GM12878 (cell line): ENCODE results near the gene TNFSF9. TPM values are rescaled to one million over a fixed set of nuclear protein-coding genes. Genes with fewer than 3 reads are reported as not detected.

Experiments used
- ATAC-seq: fragments of 200-7000 bp; cut with Tn5 transposase; 3 replicates; pipeline ENCODE4 v1.9.1; 2020; ENCODE audit warnings: mild to moderate bottlenecking, moderate library complexity
- BruUV-seq: library from RNA; stranded (reverse); fragments of 400-500 nt; replicated peaks from 2 replicates; lab custom pipeline; 2021; lab: Mats Ljungman, UMichigan
- CTCF ChIA-PET: fragments of 300-600 bp; sonication (Branson Sonifier 250); formaldehyde crosslinking; extraction: SDS; loops from one replicate; lab custom pipeline; 2021; ENCODE audit warnings: inconsistent platforms; lab: Yijun Ruan, JAX
- POLR2A ChIA-PET: fragments of 350-600 bp; formaldehyde crosslinking; extraction: SDS; loops from one replicate; lab custom pipeline; 2021; ENCODE audit warnings: inconsistent platforms; lab: Charles Lee
- RAD21 ChIA-PET: fragments of 300-600 bp; sonication (Branson Sonifier 250); formaldehyde crosslinking; loops from one replicate; lab custom pipeline; 2023; ENCODE audit warnings: antibody characterized with exemption; ENCODE audit not compliant: unreplicated experiment; lab: Charles Lee
- SMC1A ChIA-PET: fragments of 300-600 bp; sonication (Branson Sonifier 250); formaldehyde crosslinking; loops from one replicate; lab custom pipeline; 2023; ENCODE audit not compliant: unreplicated experiment, uncharacterized antibody; lab: Charles Lee
- DNase-seq: peaks from one replicate; pipeline ENCODE4 v3.0.0-alpha.2; 2011; ENCODE audit warnings: low read depth, low spot score
- FAIRE-seq: peaks from 3 replicates; lab custom pipeline; 2011; peaks lifted over from hg19 to GRCh38; lab: Jason Lieb, UNC
- H2AFZ ChIP-seq: 2 replicates; pipeline ENCODE4 v1.6.0; 2011; ENCODE audit warnings: low read depth, low read length, control low read depth; ENCODE audit not compliant: control insufficient read depth
- H3K27ac ChIP-seq: 2 replicates; pipeline ENCODE4 v1.5.1; 2011; ENCODE audit warnings: control low read depth; ENCODE audit not compliant: control insufficient read depth, insufficient read depth
- H3K27me3 ChIP-seq, 2 experiments: replicated peaks in 1 of 2; 2 replicates each; pipeline versions ENCODE4 v1.6.0 to v1.6.1; 2011; ENCODE audit warnings: low read length in 1 of 2; ENCODE audit not compliant: control insufficient read depth in 2 of 2, insufficient read depth in 2 of 2
- H3K36me3 ChIP-seq, 2 experiments: 2 replicates each; pipeline ENCODE4 v1.5.1; 2011; ENCODE audit warnings: low read length in 1 of 2; ENCODE audit not compliant: control insufficient read depth in 2 of 2, insufficient read depth in 2 of 2
- H3K4me1 ChIP-seq: 2 replicates; pipeline ENCODE4 v1.6.1; 2011; ENCODE audit warnings: mild to moderate bottlenecking, low read length, moderate library complexity, mixed read lengths; ENCODE audit not compliant: control insufficient read depth, insufficient read depth
- H3K4me2 ChIP-seq: 2 replicates; pipeline ENCODE4 v1.6.0; 2011; ENCODE audit warnings: control low read depth; ENCODE audit not compliant: control insufficient read depth, insufficient read depth
- H3K4me3 ChIP-seq: fragments of 200-600 bp; sonication (generic); 2 replicates; pipeline ENCODE4 v1.5.1; 2016
- H3K79me2 ChIP-seq: 2 replicates; pipeline ENCODE4 v1.6.0; 2011; ENCODE audit warnings: low read length; ENCODE audit not compliant: control insufficient read depth, insufficient read depth
- H3K9ac ChIP-seq: 2 replicates; pipeline ENCODE4 v1.8.0; 2011; ENCODE audit warnings: low read length, control low read depth, mixed read lengths; ENCODE audit not compliant: control insufficient read depth, insufficient read depth
- H3K9me3 ChIP-seq: replicated peaks from 3 replicates; pipeline ENCODE4 v1.5.1; 2011; ENCODE audit warnings: mild to moderate bottlenecking, low read length; ENCODE audit not compliant: control insufficient read depth, insufficient read depth
- H4K20me1 ChIP-seq: 2 replicates; pipeline ENCODE4 v1.6.0; 2011; ENCODE audit not compliant: control insufficient read depth, insufficient read depth
- CBX5 ChIP-seq: sonication (generic); IDR thresholded peaks from 2 replicates; pipeline ENCODE4 v1.6.1; 2016; ENCODE audit warnings: low read depth, moderate library complexity, mild to moderate bottlenecking, inconsistent platforms
- CHD1 ChIP-seq: IDR thresholded peaks from 2 replicates; pipeline ENCODE4 v1.6.1; 2012; ENCODE audit warnings: low read depth, low read length, improper control_type of control experiment
- CREB1 ChIP-seq: IDR thresholded peaks from 2 replicates; pipeline ENCODE4 v1.6.1; 2012; ENCODE audit warnings: low read depth, mild to moderate bottlenecking, inconsistent platforms
- NR2C1 ChIP-seq: fragments of 450-650 bp; IDR thresholded peaks from 2 replicates; pipeline ENCODE4 v1.6.1; 2017; ENCODE audit warnings: antibody characterized with exemption, mild to moderate bottlenecking, moderate library complexity
- RELA ChIP-seq: fragments of 450-650 bp; IDR thresholded peaks from 2 replicates; pipeline ENCODE4 v1.8.0; 2014; ENCODE audit warnings: borderline replicate concordance; ENCODE audit not compliant: partially characterized antibody
- SMAD5 ChIP-seq: IDR thresholded peaks from 2 replicates; pipeline ENCODE4 v1.6.1; 2016; ENCODE audit warnings: antibody characterized with exemption, low read depth
- ZZZ3 ChIP-seq: IDR thresholded peaks from 2 replicates; pipeline ENCODE4 v1.6.1; 2011; ENCODE audit warnings: low read depth; ENCODE audit not compliant: control insufficient read depth, insufficient read length
- in situ Hi-C: fragments of 300-500 bp; cut with MboI; formaldehyde crosslinking; loops from 9 replicates; pipeline ENCODE4 v1.14.3; 2018; ENCODE audit warnings: mixed read lengths
- intact Hi-C: fragments of 100-400 bp; cut with micrococcal nuclease; formaldehyde crosslinking; loops from one replicate; pipeline ENCODE4 v1.14.2; 2022; ENCODE audit not compliant: unreplicated experiment
- polyA plus RNA-seq, 11 experiments: library from polyadenylated mRNA; depleted of rRNA in 4 of 11; unstranded in 6 of 11; stranded (reverse) in 5 of 11; fragments of >200 nt; fragmentation: Nextera tagmentation in 4 of 11; fragmentation: Illumina TruSeq in 1 of 11; extraction: Ambion mirVana in 4 of 11; extraction: Trizol in 1 of 11; gene quantifications; 1 replicate in 1 of 11; 2 replicates in 10 of 11; pipeline versions ENCODE4 v1.2.1 to v1.2.3, GENCODE V29; 2011 to 2016; ENCODE audit warnings: inconsistent platforms in 2 of 11, missing spikeins in 2 of 11, low read depth in 1 of 11
- total RNA-seq, 4 experiments: library from RNA; depleted of rRNA in 3 of 4; stranded (reverse); fragments of >200 nt in 3 of 4; fragmentation: Illumina TruSeq in 1 of 4; extraction: Trizol in 1 of 4; gene quantifications; 2 replicates each; pipeline versions ENCODE4 v1.2.1 to v1.2.3, GENCODE V29; 2013 to 2021
- TF ChIP-seq, protein P1 (sequence below): fragments of 450-650 bp; IDR thresholded peaks from 2 replicates; pipeline ENCODE4 v1.6.1; 2017; ENCODE audit warnings: mild to moderate bottlenecking, moderate library complexity

Gene TNFSF9
- total and polyA plus RNA-seq, 10 of the 15 experiments (the other 5 are each of a cell fraction or from before 2014, with no cell fraction given) = 6.2 to 75.3 (median 22.1) TPM

DNA sequence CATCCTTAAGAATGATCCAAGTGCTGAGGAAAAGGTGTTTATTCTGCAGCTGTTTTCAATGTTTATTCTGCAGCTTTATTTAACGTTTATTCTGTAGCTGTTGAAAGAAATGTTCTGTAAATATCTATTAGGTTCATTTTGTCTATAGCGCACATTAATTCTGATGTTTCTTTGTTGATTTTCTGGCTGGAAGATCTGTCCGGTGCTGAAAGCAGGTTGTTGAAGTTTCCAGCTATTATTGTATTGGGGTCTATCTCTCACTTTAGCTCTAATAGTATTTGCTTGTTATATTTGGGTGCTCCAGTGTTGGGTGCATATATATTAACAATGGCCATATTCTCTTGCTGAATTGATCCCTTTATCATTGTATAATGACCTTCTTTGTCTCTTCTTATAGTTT lies 39.9 kb downstream of the TNFSF9 start (continued):
- TF ChIP-seq ZZZ3 = no peak
- no peak for TF ChIP-seq SMAD5

DNA sequence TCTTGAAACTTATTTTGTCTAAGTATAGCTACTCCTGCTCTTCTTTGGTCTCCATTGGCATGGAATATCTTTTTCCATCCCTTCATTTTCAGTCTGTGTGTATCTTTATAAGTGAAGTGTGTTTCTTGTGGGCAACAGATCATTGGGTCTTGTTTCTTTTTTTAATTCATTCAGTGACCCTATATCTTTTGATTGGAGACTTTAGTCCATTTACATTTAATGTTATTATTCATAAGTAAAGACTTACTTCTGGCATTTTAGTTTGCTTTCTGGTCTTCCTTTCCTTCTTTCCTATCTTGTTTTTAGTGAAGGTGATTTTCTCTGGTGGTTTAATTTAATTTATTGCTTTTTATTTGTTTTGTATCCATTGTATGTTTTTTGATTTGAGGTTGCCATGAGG lies 40.3 kb downstream of the TNFSF9 start:
- no peak for FAIRE-seq
- POLR2A ChIA-PET = interaction anchor here (1.2 kb wide), 1 partner anchor 30 kb away, joined by 5 read pairs; no protein-coding TSS in a partner anchor

More for the DNA sequence above, 40.3 kb downstream of the TNFSF9 start:
- Histone ChIP-seq H3K27ac (no peak overlapping the region), H3K4me3 (no peak overlapping the region), H2AFZ (no peak overlapping the region), H3K4me1 (peaks cover 7% of the 10 kb centered on the region), H3K79me2 (no peaks in the 10 kb centered on the region), H3K36me3 (no peaks in the 10 kb centered on the region), H3K27me3 (no peaks in the 10 kb centered on the region), H3K9ac (no peak overlapping the region), H3K4me2 (no peak overlapping the region), H3K9me3 (peaks cover 8% of the 10 kb centered on the region; the same call in 2 of the 3 replicates), H4K20me1 (no peaks in the 10 kb centered on the region)
- ATAC-seq (no peak), DNase-seq (no peak)
- RAD21 ChIA-PET = interaction anchor here (0.7 to 1.7 kb wide), 2 partner anchors 29 to 41 kb away, joined by 3 read pairs; partner anchors contain the start of gene TNFSF9
- no peak for TF ChIP-seq CREB1
- no peak for TF ChIP-seq NR2C1
- TF ChIP-seq CBX5 = no peak
- TF ChIP-seq, protein P1, sequence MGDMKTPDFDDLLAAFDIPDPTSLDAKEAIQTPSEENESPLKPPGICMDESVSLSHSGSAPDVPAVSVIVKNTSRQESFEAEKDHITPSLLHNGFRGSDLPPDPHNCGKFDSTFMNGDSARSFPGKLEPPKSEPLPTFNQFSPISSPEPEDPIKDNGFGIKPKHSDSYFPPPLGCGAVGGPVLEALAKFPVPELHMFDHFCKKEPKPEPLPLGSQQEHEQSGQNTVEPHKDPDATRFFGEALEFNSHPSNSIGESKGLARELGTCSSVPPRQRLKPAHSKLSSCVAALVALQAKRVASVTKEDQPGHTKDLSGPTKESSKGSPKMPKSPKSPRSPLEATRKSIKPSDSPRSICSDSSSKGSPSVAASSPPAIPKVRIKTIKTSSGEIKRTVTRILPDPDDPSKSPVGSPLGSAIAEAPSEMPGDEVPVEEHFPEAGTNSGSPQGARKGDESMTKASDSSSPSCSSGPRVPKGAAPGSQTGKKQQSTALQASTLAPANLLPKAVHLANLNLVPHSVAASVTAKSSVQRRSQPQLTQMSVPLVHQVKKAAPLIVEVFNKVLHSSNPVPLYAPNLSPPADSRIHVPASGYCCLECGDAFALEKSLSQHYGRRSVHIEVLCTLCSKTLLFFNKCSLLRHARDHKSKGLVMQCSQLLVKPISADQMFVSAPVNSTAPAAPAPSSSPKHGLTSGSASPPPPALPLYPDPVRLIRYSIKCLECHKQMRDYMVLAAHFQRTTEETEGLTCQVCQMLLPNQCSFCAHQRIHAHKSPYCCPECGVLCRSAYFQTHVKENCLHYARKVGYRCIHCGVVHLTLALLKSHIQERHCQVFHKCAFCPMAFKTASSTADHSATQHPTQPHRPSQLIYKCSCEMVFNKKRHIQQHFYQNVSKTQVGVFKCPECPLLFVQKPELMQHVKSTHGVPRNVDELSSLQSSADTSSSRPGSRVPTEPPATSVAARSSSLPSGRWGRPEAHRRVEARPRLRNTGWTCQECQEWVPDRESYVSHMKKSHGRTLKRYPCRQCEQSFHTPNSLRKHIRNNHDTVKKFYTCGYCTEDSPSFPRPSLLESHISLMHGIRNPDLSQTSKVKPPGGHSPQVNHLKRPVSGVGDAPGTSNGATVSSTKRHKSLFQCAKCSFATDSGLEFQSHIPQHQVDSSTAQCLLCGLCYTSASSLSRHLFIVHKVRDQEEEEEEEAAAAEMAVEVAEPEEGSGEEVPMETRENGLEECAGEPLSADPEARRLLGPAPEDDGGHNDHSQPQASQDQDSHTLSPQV = no peak
- TF ChIP-seq CHD1 = no peak
- no peak for TF ChIP-seq RELA
- SMC1A ChIA-PET = interaction anchor here (0.7 to 3.7 kb wide), 8 partner anchors 10 to 60 kb away, joined by 3 to 14 read pairs (median 4); no protein-coding TSS in a partner anchor
- intact Hi-C loops (no loop called here), in situ Hi-C loops (no loop called here)
- CTCF ChIA-PET = interaction anchor here (1.1 to 1.6 kb wide), 4 partner anchors 8 to 53 kb away, joined by 3 to 6 read pairs (median 4); no protein-coding TSS in a partner anchor
- BruUV-seq = no TSS peak
